Astrocyte of the cerebellum (primary cell): ENCODE measurements around the gene NHP2.

Source experiments
- DNase-seq: peaks from one replicate; pipeline ENCODE4 v3.0.0-alpha.2; 2011; ENCODE audit warnings: low read depth
- H3K4me3 ChIP-seq: 2 replicates; pipeline ENCODE4 v1.5.1; 2011; ENCODE audit warnings: mild to moderate bottlenecking, low read depth, low read length, moderate library complexity
- CTCF ChIP-seq: IDR thresholded peaks from 2 replicates; pipeline ENCODE4 v1.5.1; 2012; ENCODE audit warnings: low read length, low read depth, moderate library complexity, mild to moderate bottlenecking; ENCODE audit errors: missing control alignments
- in situ Hi-C: cut with HindIII; loops from 2 replicates; pipeline ENCODE4 v1.10.0; 2017; ENCODE audit warnings: low sequenced_read_pairs

The NHP2 gene

GRCh38 chr5:178191661-178192060 is 38.0 kb upstream of the NHP2 start:
- in situ Hi-C loops = no loop called here
- DNase-seq = no peak
- TF ChIP-seq CTCF = no peak
- no peak overlapping the region for H3K4me3 ChIP-seq

GRCh38 chr5:178189433-178189832 is 35.7 kb upstream of the NHP2 start:
- in situ Hi-C loops = no loop called here
- no peak for DNase-seq
- TF ChIP-seq CTCF = no peak

GRCh38 chr5:178187014-178187413 is 33.3 kb upstream of the NHP2 start, which contains the start of gene GMCL2:
GMCL2 (minus strand) TSS chr5:178187371; CDS start chr5:178187299, 72 bp downstream.
- no peak for TF ChIP-seq CTCF
- no peak within 1 kb of the TSS for H3K4me3 ChIP-seq
- in situ Hi-C loops = no loop called here
- no peak for DNase-seq

More at GRCh38 chr5:178189433-178189832, 35.7 kb upstream of the NHP2 start:
- H3K4me3 ChIP-seq = no peak overlapping the region

- in situ Hi-C loops = no loop called here
- no peak overlapping the region for H3K4me3 ChIP-seq
- DNase-seq = no peak
- no peak for TF ChIP-seq CTCF
Measured at GRCh38 chr5:178186427-178186826, 32.7 kb upstream of the NHP2 start.

- DNase-seq = no peak
- H3K4me3 ChIP-seq = no peak overlapping the region
- in situ Hi-C loops = no loop called here
- no peak for TF ChIP-seq CTCF
Measured at GRCh38 chr5:178182158-178182876, 28.6 kb upstream of the NHP2 start.

- no peak for TF ChIP-seq CTCF
- DNase-seq = no peak
- no peak overlapping the region for H3K4me3 ChIP-seq
- in situ Hi-C loops = no loop called here
Measured at GRCh38 chr5:178180141-178180863, 26.6 kb upstream of the NHP2 start.
